Measurements from ENCODE around the gene CPS1. TPM values are rescaled to one million over a fixed set of nuclear protein-coding genes. Genes with fewer than 3 reads are reported as not detected.

CPS1 gene
- total RNA-seq, 2 experiments from 2014 or later, result 1.2 to 1.3 TPM

GRCh38 chr2:210536973-210537650 is 19.3 kb upstream of the CPS1 start:
- H3K4me3 Mint-ChIP-seq, result no peak overlapping the region
- DNase-seq (no peak), ATAC-seq (no peak)
- no peaks in the 10 kb centered on the region for H3K27me3 Mint-ChIP-seq (ENCODE audit: low read depth)
- no peaks in the 10 kb centered on the region for H3K4me1 Mint-ChIP-seq (ENCODE audit: low read depth)
- ChIA-PET POLR2A (no interaction called here), CTCF (no interaction called here)
- H3K27ac Mint-ChIP-seq, result no peak overlapping the region
- H3K36me3 Mint-ChIP-seq (ENCODE audit: low read depth), result no peaks in the 10 kb centered on the region
- no peaks in the 10 kb centered on the region for H3K9me3 Mint-ChIP-seq (ENCODE audit: insufficient read depth)

- ChIA-PET POLR2A (no interaction called here), CTCF (no interaction called here)
- Mint-ChIP-seq H3K27me3 (ENCODE audit: low read depth) (no peaks in the 10 kb centered on the region), H3K4me3 (no peak overlapping the region), H3K4me1 (ENCODE audit: low read depth) (no peaks in the 10 kb centered on the region), H3K9me3 (ENCODE audit: insufficient read depth) (no peaks in the 10 kb centered on the region), H3K36me3 (ENCODE audit: low read depth) (no peaks in the 10 kb centered on the region), H3K27ac (no peak overlapping the region)
- DNase-seq (no peak), ATAC-seq (no peak)
Measured at GRCh38 chr2:210539035-210539434, 17.4 kb upstream of the CPS1 start.

GRCh38 chr2:210539578-210540416 is 16.6 kb upstream of the CPS1 start:
- Mint-ChIP-seq H3K4me3 (no peak overlapping the region), H3K27ac (no peak overlapping the region), H3K36me3 (ENCODE audit: low read depth) (no peaks in the 10 kb centered on the region), H3K4me1 (ENCODE audit: low read depth) (no peaks in the 10 kb centered on the region), H3K27me3 (ENCODE audit: low read depth) (no peaks in the 10 kb centered on the region), H3K9me3 (ENCODE audit: insufficient read depth) (no peaks in the 10 kb centered on the region)
- ChIA-PET POLR2A (no interaction called here), CTCF (no interaction called here)
- DNase-seq (no peak), ATAC-seq (no peak)

- Mint-ChIP-seq H3K27ac (no peak overlapping the region), H3K27me3 (ENCODE audit: low read depth) (no peaks in the 10 kb centered on the region), H3K4me1 (ENCODE audit: low read depth) (no peaks in the 10 kb centered on the region), H3K9me3 (ENCODE audit: insufficient read depth) (no peaks in the 10 kb centered on the region), H3K4me3 (no peak overlapping the region), H3K36me3 (ENCODE audit: low read depth) (no peaks in the 10 kb centered on the region)
- ATAC-seq (no peak), DNase-seq (no peak)
- CTCF ChIA-PET, result no interaction called here
- POLR2A ChIA-PET, result no interaction called here
Measured at GRCh38 chr2:210540471-210540870, 15.9 kb upstream of the CPS1 start.

GRCh38 chr2:210540900-210541289 is 15.5 kb upstream of the CPS1 start:
- Mint-ChIP-seq H3K27ac (no peak overlapping the region), H3K36me3 (ENCODE audit: low read depth) (no peaks in the 10 kb centered on the region), H3K9me3 (ENCODE audit: insufficient read depth) (no peaks in the 10 kb centered on the region), H3K27me3 (ENCODE audit: low read depth) (no peaks in the 10 kb centered on the region), H3K4me3 (no peak overlapping the region), H3K4me1 (ENCODE audit: low read depth) (no peaks in the 10 kb centered on the region)
- ChIA-PET POLR2A (no interaction called here), CTCF (no interaction called here)
- no peak for DNase-seq
- no peak for ATAC-seq

- ATAC-seq, result no peak
- ChIA-PET CTCF (no interaction called here), POLR2A (no interaction called here)
- Mint-ChIP-seq H3K9me3 (ENCODE audit: insufficient read depth) (no peaks in the 10 kb centered on the region), H3K36me3 (ENCODE audit: low read depth) (no peaks in the 10 kb centered on the region), H3K27ac (no peak overlapping the region), H3K4me3 (no peak overlapping the region), H3K27me3 (ENCODE audit: low read depth) (no peaks in the 10 kb centered on the region), H3K4me1 (ENCODE audit: low read depth) (no peaks in the 10 kb centered on the region)
- DNase-seq, result no peak
Measured at GRCh38 chr2:210541290-210541902, 15.0 kb upstream of the CPS1 start.

GRCh38 chr2:210544007-210544590 is 12.3 kb upstream of the CPS1 start:
- Mint-ChIP-seq H3K9me3 (ENCODE audit: insufficient read depth) (no peaks in the 10 kb centered on the region), H3K4me1 (ENCODE audit: low read depth) (no peaks in the 10 kb centered on the region), H3K36me3 (ENCODE audit: low read depth) (no peaks in the 10 kb centered on the region), H3K27me3 (ENCODE audit: low read depth) (no peaks in the 10 kb centered on the region), H3K4me3 (no peak overlapping the region), H3K27ac (no peak overlapping the region)
- CTCF ChIA-PET, result interaction anchor here (1.8 kb wide), 1 partner anchor 41 kb away, joined by 6 read pairs; no protein-coding TSS in a partner anchor
- no peak for DNase-seq
- POLR2A ChIA-PET, result no interaction called here
- no peak for ATAC-seq

GRCh38 chr2:210544831-210545230 is 11.6 kb upstream of the CPS1 start:
- H3K4me3 Mint-ChIP-seq, result no peak overlapping the region
- no peaks in the 10 kb centered on the region for H3K9me3 Mint-ChIP-seq (ENCODE audit: insufficient read depth)
- H3K36me3 Mint-ChIP-seq (ENCODE audit: low read depth), result no peaks in the 10 kb centered on the region
- ChIA-PET CTCF (no interaction called here), POLR2A (no interaction called here)
- H3K27ac Mint-ChIP-seq, result no peak overlapping the region
- no peaks in the 10 kb centered on the region for H3K27me3 Mint-ChIP-seq (ENCODE audit: low read depth)
- DNase-seq, result no peak
- H3K4me1 Mint-ChIP-seq (ENCODE audit: low read depth), result no peaks in the 10 kb centered on the region
- no peak for ATAC-seq

GRCh38 chr2:210546424-210547208 is 9.8 kb upstream of the CPS1 start:
- H3K36me3 Mint-ChIP-seq (ENCODE audit: low read depth), result no peaks in the 10 kb centered on the region
- POLR2A ChIA-PET, result no interaction called here
- no peaks in the 10 kb centered on the region for H3K9me3 Mint-ChIP-seq (ENCODE audit: insufficient read depth)
- no peak overlapping the region for H3K4me3 Mint-ChIP-seq
- no peaks in the 10 kb centered on the region for H3K4me1 Mint-ChIP-seq (ENCODE audit: low read depth)
- ATAC-seq (no peak), DNase-seq (no peak)
- no peaks in the 10 kb centered on the region for H3K27me3 Mint-ChIP-seq (ENCODE audit: low read depth)
- CTCF ChIA-PET, result interaction anchor here (0.5 kb wide), 1 partner anchor 79 kb away, joined by 4 read pairs; no protein-coding TSS in a partner anchor
- H3K27ac Mint-ChIP-seq, result no peak overlapping the region

GRCh38 chr2:210548031-210548430 is 8.4 kb upstream of the CPS1 start:
- Mint-ChIP-seq H3K27ac (no peak overlapping the region), H3K9me3 (ENCODE audit: insufficient read depth) (no peaks in the 10 kb centered on the region), H3K4me3 (no peak overlapping the region), H3K36me3 (ENCODE audit: low read depth) (no peaks in the 10 kb centered on the region), H3K4me1 (ENCODE audit: low read depth) (no peaks in the 10 kb centered on the region), H3K27me3 (ENCODE audit: low read depth) (no peaks in the 10 kb centered on the region)
- DNase-seq, result no peak
- no peak for ATAC-seq
- CTCF ChIA-PET, result no interaction called here
- POLR2A ChIA-PET, result no interaction called here

GRCh38 chr2:210548878-210549384 is 7.5 kb upstream of the CPS1 start:
- ChIA-PET POLR2A (no interaction called here), CTCF (no interaction called here)
- Mint-ChIP-seq H3K9me3 (ENCODE audit: insufficient read depth) (no peaks in the 10 kb centered on the region), H3K36me3 (ENCODE audit: low read depth) (no peaks in the 10 kb centered on the region), H3K4me1 (ENCODE audit: low read depth) (no peaks in the 10 kb centered on the region), H3K4me3 (no peak overlapping the region), H3K27ac (no peak overlapping the region), H3K27me3 (ENCODE audit: low read depth) (no peaks in the 10 kb centered on the region)
- DNase-seq (no peak), ATAC-seq (no peak)
